ENCODE measurements around the gene CCDC192. TPM values are rescaled to one million over a fixed set of nuclear protein-coding genes. Genes with fewer than 3 reads are reported as not detected.

CCDC192 gene
- polyA plus RNA-seq, 2 of the 4 experiments (the other 2 are of a cell fraction) = not detected

- WGBS (ENCODE audit: missing lambda C conversion rate) = 37% methylated on average over 5 of the region's 5 CpGs
- POLR2A ChIA-PET = no interaction called here
- CTCF ChIA-PET = interaction anchor here (0.7 to 2.6 kb wide), 3 partner anchors 9 to 839 kb away, joined by 3 to 8 read pairs (median 6); no protein-coding TSS in a partner anchor
- TF ChIP-seq MAZ (IDR thresholded peaks at IDR 0.05; ENCODE audit: borderline replicate concordance, low read depth, low read length) (no peak), EP300 (IDR thresholded peaks at IDR 0.05) (no peak), POLR2AphosphoS2 (conservative IDR thresholded peaks at IDR 0.05; ENCODE audit: low read length) (no peak), CTCF (IDR thresholded peaks at IDR 0.05) (no peak), CEBPB (IDR thresholded peaks at IDR 0.05) (peak; percentile 22 to 62; a peak in 2 of 4 replicates), FOSB (CRISPR knock-in tag; IDR thresholded peaks at IDR 0.05) (no peak), ESRRA (IDR thresholded peaks at IDR 0.05; ENCODE audit: borderline replicate concordance, low read length) (no peak), NFE2L2 (conservative IDR thresholded peaks at IDR 0.05; ENCODE audit: low read length) (no peak)
- H3K27ac ChIP-seq = peak overlapping the region; percentile 7 to 30; a peak in 1 of 6 replicates
- H3K4me1 ChIP-seq = peaks cover 18% of the 10 kb centered on the region; the same call in 2 of the 3 replicates
- DNase-seq (ENCODE audit: low read depth in 1 of 2, low spot score in 1 of 2) (no peak), FAIRE-seq (no peak), ATAC-seq (no peak)
- H3K4me2 ChIP-seq = peak overlapping the region; percentile 64
- H3K4me3 ChIP-seq = no peak overlapping the region
- H3K9me3 ChIP-seq = peaks cover 10% of the 10 kb centered on the region; the same call in 1 of the 3 replicates
These were observed 131.4 kb downstream of the CCDC192 start for GRCh38 chr5:127834554-127834953.

GRCh38 chr5:127838661-127839060 lies 135.5 kb downstream of the CCDC192 start:
- Histone ChIP-seq H3K9me3 (peaks cover 10% of the 10 kb centered on the region; the same call in 1 of the 3 replicates), H3K4me3 (no peak overlapping the region), H3K4me2 (no peak overlapping the region), H3K27ac (peak overlapping the region in 1 of 2 experiments; percentile 39; a peak in 1 of 6 replicates), H3K4me1 (peaks cover 22% of the 10 kb centered on the region; the same call in 2 of the 3 replicates)
- WGBS (ENCODE audit: missing lambda C conversion rate) = 49% methylated on average over 3 of the region's 3 CpGs
- no peak for FAIRE-seq
- 0 out of 6 replicates have a peak, but pooled peaks of 1 of the 2 experiments have one; percentile 39 for ATAC-seq
- DNase-seq (ENCODE audit: low read depth in 1 of 2, low spot score in 1 of 2) = no peak
- CTCF ChIA-PET = no interaction called here
- no peak for TF ChIP-seq HDAC2 (IDR thresholded peaks at IDR 0.05)
- no peak for TF ChIP-seq REST (IDR thresholded peaks at IDR 0.05)
- no peak for TF ChIP-seq ZC3H11A (IDR thresholded peaks at IDR 0.05)
- no peak for TF ChIP-seq FOXS1 (CRISPR knock-in tag; IDR thresholded peaks at IDR 0.05)
- no peak for TF ChIP-seq CBX2 (IDR thresholded peaks at IDR 0.05; ENCODE audit: borderline replicate concordance, low read depth)
- POLR2A ChIA-PET = no interaction called here

GRCh38 chr5:127839072-127839471 lies 135.9 kb downstream of the CCDC192 start:
- POLR2A ChIA-PET = no interaction called here
- CTCF ChIA-PET = no interaction called here
- Histone ChIP-seq H3K4me2 (no peak overlapping the region), H3K4me1 (peaks cover 19% of the 10 kb centered on the region; the same call in 2 of the 3 replicates), H3K4me3 (no peak overlapping the region), H3K9me3 (peaks cover 10% of the 10 kb centered on the region; the same call in 1 of the 3 replicates), H3K27ac (no peak overlapping the region)
- TF ChIP-seq SMC3 (IDR thresholded peaks at IDR 0.05) (no peak), PHF8 (IDR thresholded peaks at IDR 0.05; ENCODE audit: borderline replicate concordance, low read depth) (no peak), ELK1 (IDR thresholded peaks at IDR 0.05; ENCODE audit: low read depth, low read length) (no peak), NFE2L2 (conservative IDR thresholded peaks at IDR 0.05; ENCODE audit: low read length) (no peak), HOXB13 (CRISPR knock-in tag; IDR thresholded peaks at IDR 0.05; ENCODE audit: low read depth) (no peak)
- peak; percentile 39 for FAIRE-seq
- ATAC-seq = no peak
- no peak for DNase-seq (ENCODE audit: low read depth in 1 of 2, low spot score in 1 of 2)
